Glutamatergic neuron (in vitro differentiated cells): ENCODE results near the gene GRHL1. TPM values are rescaled to one million over a fixed set of nuclear protein-coding genes. Genes with fewer than 3 reads are reported as not detected.
A peak's percentile ranks its signal among the peaks of the same experiment; 100 is the strongest.

ENCODE experiments used
- DNase-seq: peaks from one replicate; pipeline ENCODE4 v3.0.0; 2022
- H3K27ac Mint-ChIP-seq: one replicate; pipeline ENCODE4 v1.8.0; 2020; ENCODE audit warnings: mild to moderate bottlenecking, mixed read lengths, inconsistent platforms; ENCODE audit not compliant: unreplicated experiment
- H3K27me3 Mint-ChIP-seq: one replicate; pipeline ENCODE4 v1.8.0; 2020; ENCODE audit warnings: mild to moderate bottlenecking, moderate library complexity, mixed read lengths, inconsistent platforms; ENCODE audit not compliant: unreplicated experiment
- H3K36me3 Mint-ChIP-seq: one replicate; pipeline ENCODE4 v1.8.0; 2020; ENCODE audit warnings: mild to moderate bottlenecking, mixed read lengths, inconsistent platforms; ENCODE audit not compliant: unreplicated experiment
- H3K4me1 Mint-ChIP-seq: one replicate; pipeline ENCODE4 v1.8.0; 2020; ENCODE audit warnings: mild to moderate bottlenecking, low read depth, mixed read lengths, inconsistent platforms; ENCODE audit not compliant: unreplicated experiment
- H3K4me3 Mint-ChIP-seq: one replicate; pipeline ENCODE4 v1.8.0; 2020; ENCODE audit warnings: mild to moderate bottlenecking, mixed read lengths, inconsistent platforms; ENCODE audit not compliant: unreplicated experiment
- H3K9me3 Mint-ChIP-seq: one replicate; pipeline ENCODE4 v1.8.0; 2020; ENCODE audit warnings: mild to moderate bottlenecking, moderate library complexity, mixed read lengths, inconsistent platforms; ENCODE audit not compliant: unreplicated experiment
- CTCF ChIP-seq: fragments of 200-600 bp; sonication (generic); IDR thresholded peaks from one replicate; pipeline ENCODE4 v1.5.0; 2021; ENCODE audit not compliant: partially characterized antibody, unreplicated experiment
- total RNA-seq: library from RNA; stranded (reverse); fragmentation: NEBNext Ultra II Directional; extraction: Animal tissue kit (Norgen Biotek cat#: 25700); gene quantifications from one replicate; pipeline ENCODE4 v1.2.1, GENCODE V29; 2021; ENCODE audit not compliant: unreplicated experiment

GRHL1 gene
- total RNA-seq, 1 donor from 2014 or later: 4.3 TPM

GRCh38 chr2:10035633-10036032 lies 84.1 kb downstream of the GRHL1 start:
- Mint-ChIP-seq H3K27me3 (no peaks in the 10 kb centered on the region), H3K27ac (no peak overlapping the region), H3K36me3 (no peaks in the 10 kb centered on the region), H3K9me3 (no peaks in the 10 kb centered on the region), H3K4me3 (no peak overlapping the region), H3K4me1 (no peaks in the 10 kb centered on the region)
- no peak for TF ChIP-seq CTCF
- no peak for DNase-seq

- H3K36me3 Mint-ChIP-seq: no peaks in the 10 kb centered on the region
- peaks cover under 1% of the 10 kb centered on the region for H3K27me3 Mint-ChIP-seq
- H3K9me3 Mint-ChIP-seq: no peaks in the 10 kb centered on the region
- H3K27ac Mint-ChIP-seq: no peak overlapping the region
- peak; percentile 22 for TF ChIP-seq CTCF
- no peak for DNase-seq
- no peaks in the 10 kb centered on the region for H3K4me1 Mint-ChIP-seq
- H3K4me3 Mint-ChIP-seq: no peak overlapping the region
Measured at GRCh38 chr2:10036095-10036884, 84.8 kb downstream of the GRHL1 start.

- no peaks in the 10 kb centered on the region for H3K36me3 Mint-ChIP-seq
- TF ChIP-seq CTCF: no peak
- no peak overlapping the region for H3K27ac Mint-ChIP-seq
- peaks cover 6% of the 10 kb centered on the region for H3K27me3 Mint-ChIP-seq
- no peak for DNase-seq
- peaks cover 6% of the 10 kb centered on the region for H3K9me3 Mint-ChIP-seq
- H3K4me3 Mint-ChIP-seq: no peak overlapping the region
- no peaks in the 10 kb centered on the region for H3K4me1 Mint-ChIP-seq
Measured at GRCh38 chr2:10038123-10038522, 86.6 kb downstream of the GRHL1 start.

- Mint-ChIP-seq H3K4me1 (no peaks in the 10 kb centered on the region), H3K27me3 (peaks cover 6% of the 10 kb centered on the region), H3K36me3 (no peaks in the 10 kb centered on the region), H3K4me3 (no peak overlapping the region), H3K9me3 (peaks cover 6% of the 10 kb centered on the region), H3K27ac (no peak overlapping the region)
- no peak for DNase-seq
- TF ChIP-seq CTCF: no peak
Measured at GRCh38 chr2:10038716-10039115, 87.2 kb downstream of the GRHL1 start.

GRCh38 chr2:10039658-10040410 lies 88.3 kb downstream of the GRHL1 start:
- Mint-ChIP-seq H3K4me3 (no peak overlapping the region), H3K27ac (no peak overlapping the region), H3K27me3 (peaks cover 10% of the 10 kb centered on the region), H3K4me1 (no peaks in the 10 kb centered on the region), H3K9me3 (peaks cover 10% of the 10 kb centered on the region), H3K36me3 (no peaks in the 10 kb centered on the region)
- no peak for TF ChIP-seq CTCF
- DNase-seq: no peak
